GM12878 (cell line): Measurements from ENCODE around the gene DAB2IP. TPM values are rescaled to one million over a fixed set of nuclear protein-coding genes. Genes with fewer than 3 reads are reported as not detected.

Source experiments
- ATAC-seq: fragments of 200-7000 bp; cut with Tn5 transposase; 3 replicates; pipeline ENCODE4 v1.9.1; 2020; ENCODE audit warnings: mild to moderate bottlenecking, moderate library complexity
- BruUV-seq: library from RNA; stranded (reverse); fragments of 400-500 nt; replicated peaks from 2 replicates; lab custom pipeline; 2021; lab: Mats Ljungman, UMichigan
- CTCF ChIA-PET: fragments of 300-600 bp; sonication (Branson Sonifier 250); formaldehyde crosslinking; extraction: SDS; loops from one replicate; lab custom pipeline; 2021; ENCODE audit warnings: inconsistent platforms; lab: Yijun Ruan, JAX
- POLR2A ChIA-PET: fragments of 350-600 bp; formaldehyde crosslinking; extraction: SDS; loops from one replicate; lab custom pipeline; 2021; ENCODE audit warnings: inconsistent platforms; lab: Charles Lee
- RAD21 ChIA-PET: fragments of 300-600 bp; sonication (Branson Sonifier 250); formaldehyde crosslinking; loops from one replicate; lab custom pipeline; 2023; ENCODE audit warnings: antibody characterized with exemption; ENCODE audit not compliant: unreplicated experiment; lab: Charles Lee
- SMC1A ChIA-PET: fragments of 300-600 bp; sonication (Branson Sonifier 250); formaldehyde crosslinking; loops from one replicate; lab custom pipeline; 2023; ENCODE audit not compliant: unreplicated experiment, uncharacterized antibody; lab: Charles Lee
- DNase-seq: peaks from one replicate; pipeline ENCODE4 v3.0.0-alpha.2; 2011; ENCODE audit warnings: low read depth, low spot score
- FAIRE-seq: peaks from 3 replicates; lab custom pipeline; 2011; peaks lifted over from hg19 to GRCh38; lab: Jason Lieb, UNC
- H2AFZ ChIP-seq: 2 replicates; pipeline ENCODE4 v1.6.0; 2011; ENCODE audit warnings: low read depth, low read length, control low read depth; ENCODE audit not compliant: control insufficient read depth
- H3K27ac ChIP-seq: 2 replicates; pipeline ENCODE4 v1.5.1; 2011; ENCODE audit warnings: control low read depth; ENCODE audit not compliant: control insufficient read depth, insufficient read depth
- H3K27me3 ChIP-seq, 2 experiments: replicated peaks in 1 of 2; 2 replicates each; pipeline versions ENCODE4 v1.6.0 to v1.6.1; 2011; ENCODE audit warnings: low read length in 1 of 2; ENCODE audit not compliant: control insufficient read depth in 2 of 2, insufficient read depth in 2 of 2
- H3K36me3 ChIP-seq, 2 experiments: 2 replicates each; pipeline ENCODE4 v1.5.1; 2011; ENCODE audit warnings: low read length in 1 of 2; ENCODE audit not compliant: control insufficient read depth in 2 of 2, insufficient read depth in 2 of 2
- H3K4me1 ChIP-seq: 2 replicates; pipeline ENCODE4 v1.6.1; 2011; ENCODE audit warnings: mild to moderate bottlenecking, low read length, moderate library complexity, mixed read lengths; ENCODE audit not compliant: control insufficient read depth, insufficient read depth
- H3K4me2 ChIP-seq: 2 replicates; pipeline ENCODE4 v1.6.0; 2011; ENCODE audit warnings: control low read depth; ENCODE audit not compliant: control insufficient read depth, insufficient read depth
- H3K4me3 ChIP-seq: fragments of 200-600 bp; sonication (generic); 2 replicates; pipeline ENCODE4 v1.5.1; 2016
- H3K79me2 ChIP-seq: 2 replicates; pipeline ENCODE4 v1.6.0; 2011; ENCODE audit warnings: low read length; ENCODE audit not compliant: control insufficient read depth, insufficient read depth
- H3K9ac ChIP-seq: 2 replicates; pipeline ENCODE4 v1.8.0; 2011; ENCODE audit warnings: low read length, control low read depth, mixed read lengths; ENCODE audit not compliant: control insufficient read depth, insufficient read depth
- H3K9me3 ChIP-seq: replicated peaks from 3 replicates; pipeline ENCODE4 v1.5.1; 2011; ENCODE audit warnings: mild to moderate bottlenecking, low read length; ENCODE audit not compliant: control insufficient read depth, insufficient read depth
- H4K20me1 ChIP-seq: 2 replicates; pipeline ENCODE4 v1.6.0; 2011; ENCODE audit not compliant: control insufficient read depth, insufficient read depth
- CHD2 ChIP-seq: IDR thresholded peaks from 2 replicates; pipeline ENCODE4 v1.6.1; 2011; ENCODE audit warnings: low read depth, low read length, improper control_type of control experiment, borderline replicate concordance
- GABPA ChIP-seq: IDR thresholded peaks from 2 replicates; pipeline ENCODE4 v1.6.1; 2014; ENCODE audit warnings: antibody characterized with exemption, low read depth, mild to moderate bottlenecking, inconsistent platforms
- HDAC2 ChIP-seq: fragments of 200-600 bp; sonication (generic); IDR thresholded peaks from 2 replicates; pipeline ENCODE4 v1.6.1; 2017
- IKZF2 ChIP-seq, 2 experiments: fragments of 450-650 bp; IDR thresholded peaks; 2 replicates each; pipeline ENCODE4 v1.6.1; 2017; ENCODE audit warnings: mild to moderate bottlenecking in 2 of 2, moderate library complexity in 2 of 2
- JUND ChIP-seq: IDR thresholded peaks from 2 replicates; pipeline ENCODE4 v1.6.1; 2012; ENCODE audit warnings: low read depth, mild to moderate bottlenecking, low read length, improper control_type of control experiment, moderate library complexity
- LARP7 ChIP-seq: fragments of 450-650 bp; IDR thresholded peaks from 2 replicates; pipeline ENCODE4 v1.6.1; 2017; ENCODE audit warnings: mild to moderate bottlenecking
- NFYB ChIP-seq: IDR thresholded peaks from 2 replicates; pipeline ENCODE4 v1.6.1; 2011; ENCODE audit warnings: low read depth, mild to moderate bottlenecking, low read length, improper control_type of control experiment, moderate library complexity; ENCODE audit not compliant: insufficient read depth
- PML ChIP-seq: IDR thresholded peaks from 2 replicates; pipeline ENCODE4 v1.6.1; 2012; ENCODE audit warnings: low read length, inconsistent platforms
- RBBP5 ChIP-seq: fragments of 200-600 bp; sonication (generic); conservative IDR thresholded peaks from 2 replicates; pipeline ENCODE4 v1.6.1; 2016
- SIN3A ChIP-seq: IDR thresholded peaks from 2 replicates; pipeline ENCODE4 v1.6.1; 2012; ENCODE audit warnings: low read depth, low read length, improper control_type of control experiment
- WGBS: methylation state at CpG from one replicate; pipeline ENCODE4 v1.1.6; 2016; ENCODE audit warnings: low lambda C conversion rate; ENCODE audit not compliant: insufficient replicate concordance, insufficient coverage; ENCODE audit errors: missing lambda C conversion rate; 5-methylcytosine and 5-hydroxymethylcytosine counted together
- in situ Hi-C: fragments of 300-500 bp; cut with MboI; formaldehyde crosslinking; loops from 9 replicates; pipeline ENCODE4 v1.14.3; 2018; ENCODE audit warnings: mixed read lengths
- intact Hi-C: fragments of 100-400 bp; cut with micrococcal nuclease; formaldehyde crosslinking; loops from one replicate; pipeline ENCODE4 v1.14.2; 2022; ENCODE audit not compliant: unreplicated experiment
- polyA plus RNA-seq, 11 experiments: library from polyadenylated mRNA; depleted of rRNA in 4 of 11; unstranded in 6 of 11; stranded (reverse) in 5 of 11; fragments of >200 nt; fragmentation: Nextera tagmentation in 4 of 11; fragmentation: Illumina TruSeq in 1 of 11; extraction: Ambion mirVana in 4 of 11; extraction: Trizol in 1 of 11; gene quantifications; 1 replicate in 1 of 11; 2 replicates in 10 of 11; pipeline versions ENCODE4 v1.2.1 to v1.2.3, GENCODE V29; 2011 to 2016; ENCODE audit warnings: inconsistent platforms in 2 of 11, missing spikeins in 2 of 11, low read depth in 1 of 11
- total RNA-seq, 4 experiments: library from RNA; depleted of rRNA in 3 of 4; stranded (reverse); fragments of >200 nt in 3 of 4; fragmentation: Illumina TruSeq in 1 of 4; extraction: Trizol in 1 of 4; gene quantifications; 2 replicates each; pipeline versions ENCODE4 v1.2.1 to v1.2.3, GENCODE V29; 2013 to 2021
- TF ChIP-seq, protein P1 (sequence below): fragments of 450-650 bp; IDR thresholded peaks from 2 replicates; pipeline ENCODE4 v1.6.1; 2017; ENCODE audit warnings: low read depth, mild to moderate bottlenecking, moderate library complexity
- TF ChIP-seq, protein P2 (sequence below): IDR thresholded peaks from 2 replicates; pipeline ENCODE4 v1.6.1; 2012; ENCODE audit warnings: mild to moderate bottlenecking, low read depth, low read length

The DAB2IP gene
- total and polyA plus RNA-seq, 10 of the 15 experiments (the other 5 are each of a cell fraction or from before 2014, with no cell fraction given): 0.03 to 0.38 (median 0.14) TPM; not detected in 6

- FAIRE-seq: no peak
- Histone ChIP-seq H3K79me2 (no peaks in the 10 kb centered on the region), H3K4me3 (no peak overlapping the region)
- in situ Hi-C loops: no loop called here
- TF ChIP-seq HDAC2 (no peak), GABPA (no peak)
- TF ChIP-seq, all 136 proteins: peak for 0
- Histone ChIP-seq H2AFZ (no peak overlapping the region), H4K20me1 (no peaks in the 10 kb centered on the region), H3K27me3 (no peaks in the 10 kb centered on the region; a peak in 1 of 4 replicates), H3K9ac (no peak overlapping the region), H3K27ac (no peak overlapping the region), H3K4me2 (no peak overlapping the region), H3K4me1 (no peaks in the 10 kb centered on the region), H3K9me3 (no peaks in the 10 kb centered on the region), H3K36me3 (no peaks in the 10 kb centered on the region)
- RAD21 ChIA-PET: no interaction called here
- no peak for ATAC-seq
- no peak for DNase-seq
- BruUV-seq: no TSS peak
- POLR2A ChIA-PET: no interaction called here
- whole genome bisulfite sequencing: 65% methylated on average over 17 of the region's 17 CpGs
- SMC1A ChIA-PET: no interaction called here
- intact Hi-C loops: no loop called here
- CTCF ChIA-PET: no interaction called here
These were observed 176.0 kb downstream of the DAB2IP start for GRCh38 chr9:121827251-121827967.

GRCh38 chr9:121830441-121831140 lies 179.2 kb downstream of the DAB2IP start:
- H3K4me1 ChIP-seq: no peaks in the 10 kb centered on the region
- intact Hi-C loops: no loop called here
- H2AFZ ChIP-seq: no peak overlapping the region
- SMC1A ChIA-PET: interaction anchor here (1.0 kb wide), 1 partner anchor 10 kb away, joined by 3 read pairs; no protein-coding TSS in a partner anchor
- FAIRE-seq (no peak), ATAC-seq (no peak), DNase-seq (no peak)
- in situ Hi-C loops: no loop called here
- no peak overlapping the region for H3K27ac ChIP-seq
- no peaks in the 10 kb centered on the region for H3K9me3 ChIP-seq
- BruUV-seq: no TSS peak
- WGBS: 30% methylated on average over 3 of the region's 3 CpGs
- CTCF ChIA-PET: no interaction called here
- no peak overlapping the region for H3K4me2 ChIP-seq
- RAD21 ChIA-PET: no interaction called here
- POLR2A ChIA-PET: no interaction called here
- H3K36me3 ChIP-seq: no peaks in the 10 kb centered on the region
- no peaks in the 10 kb centered on the region for H3K79me2 ChIP-seq
- H3K4me3 ChIP-seq: no peak overlapping the region
- H3K27me3 ChIP-seq: no peaks in the 10 kb centered on the region; a peak in 1 of 4 replicates
- H4K20me1 ChIP-seq: no peaks in the 10 kb centered on the region
- H3K9ac ChIP-seq: no peak overlapping the region
- no peak for TF ChIP-seq SIN3A
- TF ChIP-seq, protein P1, sequence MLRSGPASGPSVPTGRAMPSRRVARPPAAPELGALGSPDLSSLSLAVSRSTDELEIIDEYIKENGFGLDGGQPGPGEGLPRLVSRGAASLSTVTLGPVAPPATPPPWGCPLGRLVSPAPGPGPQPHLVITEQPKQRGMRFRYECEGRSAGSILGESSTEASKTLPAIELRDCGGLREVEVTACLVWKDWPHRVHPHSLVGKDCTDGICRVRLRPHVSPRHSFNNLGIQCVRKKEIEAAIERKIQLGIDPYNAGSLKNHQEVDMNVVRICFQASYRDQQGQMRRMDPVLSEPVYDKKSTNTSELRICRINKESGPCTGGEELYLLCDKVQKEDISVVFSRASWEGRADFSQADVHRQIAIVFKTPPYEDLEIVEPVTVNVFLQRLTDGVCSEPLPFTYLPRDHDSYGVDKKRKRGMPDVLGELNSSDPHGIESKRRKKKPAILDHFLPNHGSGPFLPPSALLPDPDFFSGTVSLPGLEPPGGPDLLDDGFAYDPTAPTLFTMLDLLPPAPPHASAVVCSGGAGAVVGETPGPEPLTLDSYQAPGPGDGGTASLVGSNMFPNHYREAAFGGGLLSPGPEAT: no peak
- no peak for TF ChIP-seq CHD2
- TF ChIP-seq IKZF2 (IDR thresholded peaks at IDR 0.05): no peak
- TF ChIP-seq NFYB: no peak
- TF ChIP-seq RBBP5: no peak
- TF ChIP-seq LARP7: no peak
- TF ChIP-seq JUND: no peak
- TF ChIP-seq, protein P2, sequence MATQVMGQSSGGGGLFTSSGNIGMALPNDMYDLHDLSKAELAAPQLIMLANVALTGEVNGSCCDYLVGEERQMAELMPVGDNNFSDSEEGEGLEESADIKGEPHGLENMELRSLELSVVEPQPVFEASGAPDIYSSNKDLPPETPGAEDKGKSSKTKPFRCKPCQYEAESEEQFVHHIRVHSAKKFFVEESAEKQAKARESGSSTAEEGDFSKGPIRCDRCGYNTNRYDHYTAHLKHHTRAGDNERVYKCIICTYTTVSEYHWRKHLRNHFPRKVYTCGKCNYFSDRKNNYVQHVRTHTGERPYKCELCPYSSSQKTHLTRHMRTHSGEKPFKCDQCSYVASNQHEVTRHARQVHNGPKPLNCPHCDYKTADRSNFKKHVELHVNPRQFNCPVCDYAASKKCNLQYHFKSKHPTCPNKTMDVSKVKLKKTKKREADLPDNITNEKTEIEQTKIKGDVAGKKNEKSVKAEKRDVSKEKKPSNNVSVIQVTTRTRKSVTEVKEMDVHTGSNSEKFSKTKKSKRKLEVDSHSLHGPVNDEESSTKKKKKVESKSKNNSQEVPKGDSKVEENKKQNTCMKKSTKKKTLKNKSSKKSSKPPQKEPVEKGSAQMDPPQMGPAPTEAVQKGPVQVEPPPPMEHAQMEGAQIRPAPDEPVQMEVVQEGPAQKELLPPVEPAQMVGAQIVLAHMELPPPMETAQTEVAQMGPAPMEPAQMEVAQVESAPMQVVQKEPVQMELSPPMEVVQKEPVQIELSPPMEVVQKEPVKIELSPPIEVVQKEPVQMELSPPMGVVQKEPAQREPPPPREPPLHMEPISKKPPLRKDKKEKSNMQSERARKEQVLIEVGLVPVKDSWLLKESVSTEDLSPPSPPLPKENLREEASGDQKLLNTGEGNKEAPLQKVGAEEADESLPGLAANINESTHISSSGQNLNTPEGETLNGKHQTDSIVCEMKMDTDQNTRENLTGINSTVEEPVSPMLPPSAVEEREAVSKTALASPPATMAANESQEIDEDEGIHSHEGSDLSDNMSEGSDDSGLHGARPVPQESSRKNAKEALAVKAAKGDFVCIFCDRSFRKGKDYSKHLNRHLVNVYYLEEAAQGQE: no peak
- no peak for TF ChIP-seq PML
